ENCODE data around the gene EIF2S1. TPM values are rescaled to one million over a fixed set of nuclear protein-coding genes. Genes with fewer than 3 reads are reported as not detected.
"Not testable (repeated sequence)": the region's sequence is repeated elsewhere in the genome, so short reads cannot be mapped to it uniquely, and the experiment has no call there.

EIF2S1 gene
- total RNA-seq, result 10 to 100 TPM; 53.1 to 63.6 TPM

- peak; percentile 99 for DNase-seq (ENCODE audit: low spot score)
- Histone ChIP-seq H3K36me3 (no peaks in the 10 kb centered on the region), H3K27me3 (replicated peaks; ENCODE audit: insufficient read depth) (no peaks in the 10 kb centered on the region), H3K4me3 (peak within 1 kb of the TSS; percentile 66 to 75), H3K9me3 (no peaks in the 10 kb centered on the region), H3K4me1 (replicated peaks) (peaks cover 4% of the 10 kb centered on the region), H3K27ac (peak within 1 kb of the TSS; percentile 92 to 97)
- peak; percentile 92 to 99 (median 98) for TF ChIP-seq CTCF (IDR thresholded peaks at IDR 0.05)
- TF ChIP-seq POLR2AphosphoS5 (IDR thresholded peaks at IDR 0.05), result peak; percentile 98
- peak; percentile 28 for TF ChIP-seq POLR2A (IDR thresholded peaks at IDR 0.05)
- intact Hi-C loops (cut with DNase I), result no loop called here
- WGBS, result under 1% methylated on average over 46 of the region's 47 CpGs
Observed at GRCh38 chr14:67359775-67360469, at the start of gene EIF2S1, which contains the start of gene ATP6V1D. TSS of gene EIF2S1 (plus strand) at chr14:67360328. CDS start at chr14:67364768, 4,440 bp downstream. TSS of gene ATP6V1D (minus strand) at chr14:67359804. CDS start at chr14:67359698, 106 bp downstream.

GRCh38 chr14:67311868-67312267 is 48.3 kb upstream of the EIF2S1 start:
- TF ChIP-seq POLR2AphosphoS5 (IDR thresholded peaks at IDR 0.05), result no peak
- TF ChIP-seq POLR2A (IDR thresholded peaks at IDR 0.05), result no peak
- Histone ChIP-seq H3K36me3 (no peaks in the 10 kb centered on the region), H3K4me3 (no peak overlapping the region), H3K4me1 (replicated peaks) (no peaks in the 10 kb centered on the region), H3K27ac (no peak overlapping the region), H3K27me3 (replicated peaks; ENCODE audit: insufficient read depth) (no peaks in the 10 kb centered on the region), H3K9me3 (no peaks in the 10 kb centered on the region)
- intact Hi-C loops (cut with DNase I), result no loop called here
- no peak for DNase-seq (ENCODE audit: low spot score)
- 91% methylated on average over 2 of the region's 2 CpGs for WGBS

- Histone ChIP-seq H3K36me3 (no peaks in the 10 kb centered on the region), H3K4me3 (no peak overlapping the region), H3K4me1 (replicated peaks) (no peaks in the 10 kb centered on the region), H3K27me3 (replicated peaks; ENCODE audit: insufficient read depth) (no peaks in the 10 kb centered on the region), H3K27ac (no peak overlapping the region), H3K9me3 (no peaks in the 10 kb centered on the region)
- DNase-seq (ENCODE audit: low spot score), result no peak
- intact Hi-C loops (cut with DNase I), result no loop called here
- TF ChIP-seq POLR2A (IDR thresholded peaks at IDR 0.05) (no peak), POLR2AphosphoS5 (IDR thresholded peaks at IDR 0.05) (no peak), CTCF (IDR thresholded peaks at IDR 0.05) (no peak)
- WGBS, result 46% methylated on average over 1 of the region's 1 CpG
Observed at GRCh38 chr14:67313153-67313552, 47.0 kb upstream of the EIF2S1 start.

- TF ChIP-seq CTCF (IDR thresholded peaks at IDR 0.05), result no peak
- TF ChIP-seq POLR2A (IDR thresholded peaks at IDR 0.05), result no peak
- no peak for TF ChIP-seq POLR2AphosphoS5 (IDR thresholded peaks at IDR 0.05)
- intact Hi-C loops (cut with DNase I), result no loop called here
- Histone ChIP-seq H3K27me3 (replicated peaks; ENCODE audit: insufficient read depth) (no peaks in the 10 kb centered on the region), H3K27ac (no peak overlapping the region), H3K4me3 (no peak overlapping the region), H3K36me3 (no peaks in the 10 kb centered on the region), H3K4me1 (replicated peaks) (no peaks in the 10 kb centered on the region), H3K9me3 (no peaks in the 10 kb centered on the region)
- DNase-seq (ENCODE audit: low spot score), result no peak
- 48% methylated on average over 1 of the region's 1 CpG for WGBS
Observed at GRCh38 chr14:67317822-67318221, 42.3 kb upstream of the EIF2S1 start.

- no peak overlapping the region for H3K27ac ChIP-seq
- TF ChIP-seq CTCF (IDR thresholded peaks at IDR 0.05), result no peak
- no peak for TF ChIP-seq POLR2AphosphoS5 (IDR thresholded peaks at IDR 0.05)
- TF ChIP-seq POLR2A (IDR thresholded peaks at IDR 0.05), result no peak
- intact Hi-C loops (cut with DNase I), result no loop called here
- H3K27me3 ChIP-seq (replicated peaks; ENCODE audit: insufficient read depth), result no peaks in the 10 kb centered on the region
- H3K9me3 ChIP-seq, result no peaks in the 10 kb centered on the region
- H3K4me1 ChIP-seq (replicated peaks), result no peaks in the 10 kb centered on the region
- H3K36me3 ChIP-seq, result no peaks in the 10 kb centered on the region
- H3K4me3 ChIP-seq, result no peak overlapping the region
- DNase-seq (ENCODE audit: low spot score), result no peak
Observed at GRCh38 chr14:67319142-67319541, 41.0 kb upstream of the EIF2S1 start.

- 96% methylated on average over 4 of the region's 4 CpGs for WGBS
- H3K27me3 ChIP-seq (replicated peaks; ENCODE audit: insufficient read depth); DNase-seq (ENCODE audit: low spot score); intact Hi-C loops (cut with DNase I); H3K36me3 ChIP-seq; H3K4me1 ChIP-seq (replicated peaks); H3K27ac ChIP-seq; H3K4me3 ChIP-seq; H3K9me3 ChIP-seq: not testable (repeated sequence)
Observed at GRCh38 chr14:67329666-67330065, 30.5 kb upstream of the EIF2S1 start.
